K562 (cell line): ENCODE data around the gene SORBS2. TPM values are rescaled to one million over a fixed set of nuclear protein-coding genes. Genes with fewer than 3 reads are reported as not detected.

Experiments used
- ATAC-seq: fragments of 200-7000 bp; cut with Tn5 transposase; 3 replicates; pipeline ENCODE4 v1.9.1; 2020; ENCODE audit warnings: moderate library complexity
- BruUV-seq: library from RNA; stranded (reverse); fragments of 400-500 nt; replicated peaks from 2 replicates; lab custom pipeline; 2021; lab: Mats Ljungman, UMichigan
- CTCF ChIA-PET: fragments of 300-600 bp; formaldehyde crosslinking; extraction: SDS; loops from one replicate; lab custom pipeline; 2021; ENCODE audit warnings: low intra/inter-chr PET ratio; lab: Yijun Ruan, JAX
- POLR2A ChIA-PET: fragments of 300-600, 350-650 bp; sonication (Branson Sonifier 250); formaldehyde crosslinking; extraction: SDS; loops from one replicate; lab custom pipeline; 2021; ENCODE audit warnings: antibody characterized with exemption, inconsistent platforms; lab: Yijun Ruan, JAX
- DNase-seq, 4 experiments: peaks; one replicate each; pipeline versions ENCODE4 v3.0.0 to v3.0.0-alpha.2; 2011 to 2018; ENCODE audit warnings: low spot score in 3 of 4, mixed read lengths in 3 of 4; ENCODE audit errors: extremely low read depth in 1 of 4
- FAIRE-seq: peaks from 2 replicates; lab custom pipeline; 2011; peaks lifted over from hg19 to GRCh38; lab: Jason Lieb, UNC
- H2AFZ ChIP-seq: 2 replicates; pipeline ENCODE4 v1.6.0; 2011; ENCODE audit warnings: low read depth, low read length, control low read depth, inconsistent platforms
- H3K27ac ChIP-seq: fragments of 200-600 bp; 3 replicates; pipeline ENCODE4 v1.8.0; 2011; ENCODE audit warnings: low read depth, mild to moderate bottlenecking, control low read depth, inconsistent platforms, low read length, moderate library complexity, mixed read lengths; ENCODE audit errors: extremely low read depth
- H3K27me3 ChIP-seq, 2 experiments: fragments of 300-600 bp in 1 of 2; 2 replicates in 1 of 2; 3 replicates in 1 of 2; pipeline versions ENCODE4 v1.6.0 to v1.8.0; 2011; ENCODE audit warnings: inconsistent platforms in 2 of 2, low read length in 2 of 2, mild to moderate bottlenecking in 1 of 2, mixed read lengths in 1 of 2, moderate library complexity in 1 of 2; ENCODE audit not compliant: control insufficient read depth in 2 of 2, insufficient read depth in 2 of 2
- H3K36me3 ChIP-seq: fragments of 300-600 bp; 3 replicates; pipeline ENCODE4 v1.8.0; 2011; ENCODE audit warnings: mild to moderate bottlenecking, low read length, inconsistent platforms; ENCODE audit not compliant: control insufficient read depth, insufficient read depth
- H3K4me1 ChIP-seq, 2 experiments: fragments of 200-600 bp in 1 of 2; replicated peaks in 1 of 2; 2 replicates in 1 of 2; 3 replicates in 1 of 2; pipeline versions ENCODE4 v1.5.1 to v1.8.0; 2011; ENCODE audit warnings: inconsistent platforms in 2 of 2, low read length in 2 of 2, mild to moderate bottlenecking in 1 of 2, mixed read lengths in 1 of 2, moderate library complexity in 1 of 2; ENCODE audit not compliant: control insufficient read depth in 2 of 2, insufficient read depth in 2 of 2
- H3K4me2 ChIP-seq: 2 replicates; pipeline ENCODE4 v1.6.1; 2011; ENCODE audit warnings: low read length, control low read depth, inconsistent platforms, mixed read lengths; ENCODE audit not compliant: insufficient read depth
- H3K4me3 ChIP-seq: fragments of 200-600 bp; sonication (generic), shearing (Covaris generic); 2 replicates; pipeline ENCODE4 v1.5.1; 2016; ENCODE audit warnings: control low read depth, inconsistent platforms
- H3K79me2 ChIP-seq: fragments of 200-600 bp; 3 replicates; pipeline ENCODE4 v1.8.0; 2011; ENCODE audit warnings: low read length, inconsistent platforms; ENCODE audit not compliant: control insufficient read depth, insufficient read depth
- H3K9ac ChIP-seq, 2 experiments: 2 replicates each; pipeline versions ENCODE4 v1.6.0 to v1.6.1; 2011; ENCODE audit warnings: low read depth in 2 of 2, low read length in 2 of 2, control low read depth in 1 of 2, inconsistent platforms in 1 of 2, mild to moderate bottlenecking in 1 of 2, mixed read lengths in 1 of 2; ENCODE audit not compliant: insufficient read depth in 1 of 2
- H3K9me1 ChIP-seq: one replicate; pipeline ENCODE4 v1.6.0; 2011; ENCODE audit warnings: inconsistent platforms, mild to moderate bottlenecking, low read length, moderate library complexity; ENCODE audit not compliant: control insufficient read depth, insufficient read depth
- H3K9me3 ChIP-seq: replicated peaks from 2 replicates; pipeline ENCODE4 v1.5.1; 2011; ENCODE audit warnings: low read depth, low read length, inconsistent platforms; ENCODE audit not compliant: control insufficient read depth, insufficient read depth
- H4K20me1 ChIP-seq: replicated peaks from 2 replicates; pipeline ENCODE4 v1.6.1; 2011; ENCODE audit warnings: low read length, inconsistent platforms, mixed read lengths; ENCODE audit not compliant: control insufficient read depth, insufficient read depth
- HDAC8 ChIP-seq: fragments of 450-650 bp; IDR thresholded peaks from 2 replicates; pipeline ENCODE4 v1.6.1; 2016; ENCODE audit warnings: mild to moderate bottlenecking, missing genetic modification characterization, moderate library complexity, missing compliant biosample characterization
- ZNF143 ChIP-seq: sonication (generic); formaldehyde crosslinking; IDR thresholded peaks from 2 replicates; pipeline ENCODE4 v1.9.0; 2022; ENCODE audit warnings: mild to moderate bottlenecking, missing genetic modification reagents
- ZNF280A ChIP-seq: fragments of 450-650 bp; IDR thresholded peaks from 2 replicates; pipeline ENCODE4 v1.6.1; 2018; ENCODE audit warnings: mild to moderate bottlenecking, low read depth; ENCODE audit not compliant: partially characterized antibody
- ZNF408 ChIP-seq: fragments of 250-450 bp; sonication (Bioruptor Pico); IDR thresholded peaks from 2 replicates; pipeline ENCODE4 v1.4.0; 2020; ENCODE audit warnings: low read depth, mild to moderate bottlenecking, moderate library complexity
- WGBS: fragments of 100-300 bp; shearing (Covaris generic); methylation state at CpG from one replicate; pipeline ENCODE4 v1.1.6; 2016; ENCODE audit warnings: low coverage, mixed read lengths; ENCODE audit not compliant: insufficient coverage; ENCODE audit errors: missing lambda C conversion rate; 5-methylcytosine and 5-hydroxymethylcytosine counted together
- in situ Hi-C: fragments of 300-500 bp; cut with MboI; formaldehyde crosslinking; loops from 4 replicates; pipeline ENCODE4 v1.15.0; 2018; ENCODE audit warnings: inconsistent platforms, mixed read lengths
- intact Hi-C: fragments of 100-400 bp; cut with micrococcal nuclease; formaldehyde crosslinking; loops from 2 replicates; pipeline ENCODE4 v1.14.2; 2022
- polyA plus RNA-seq, 8 experiments: library from polyadenylated mRNA; depleted of rRNA in 4 of 8; stranded (reverse) in 5 of 8; unstranded in 3 of 8; fragments of >200 nt; fragmentation: Nextera tagmentation in 2 of 8; fragmentation: Illumina TruSeq in 1 of 8; extraction: Ambion mirVana in 2 of 8; extraction: Trizol in 1 of 8; gene quantifications; 2 replicates each; pipeline versions ENCODE4 v1.2.1 to v1.2.3, GENCODE V29; 2011 to 2014; ENCODE audit warnings: inconsistent platforms in 1 of 8, missing spikeins in 1 of 8
- total RNA-seq, 7 experiments: library from RNA; depleted of rRNA in 6 of 7; stranded (reverse); fragments of >200 nt in 6 of 7; fragmentation: Illumina TruSeq in 2 of 7; extraction: Trizol in 2 of 7; gene quantifications; 2 replicates each; pipeline versions ENCODE4 v1.2.1 to v1.2.3, GENCODE V29; 2011 to 2021; ENCODE audit warnings: low replicate concordance in 1 of 7
- TF ChIP-seq, protein P1 (sequence below): fragments of 200-800 bp; sonication (Bioruptor generic); IDR thresholded peaks from 2 replicates; pipeline ENCODE4 v1.6.1; 2017; ENCODE audit warnings: missing genetic modification characterization, missing compliant biosample characterization

SORBS2 gene
- total and polyA plus RNA-seq, 9 of the 15 experiments (the other 6 are each of a cell fraction or from before 2014, with no cell fraction given), result 0.29 TPM; not detected in 8

DNA sequence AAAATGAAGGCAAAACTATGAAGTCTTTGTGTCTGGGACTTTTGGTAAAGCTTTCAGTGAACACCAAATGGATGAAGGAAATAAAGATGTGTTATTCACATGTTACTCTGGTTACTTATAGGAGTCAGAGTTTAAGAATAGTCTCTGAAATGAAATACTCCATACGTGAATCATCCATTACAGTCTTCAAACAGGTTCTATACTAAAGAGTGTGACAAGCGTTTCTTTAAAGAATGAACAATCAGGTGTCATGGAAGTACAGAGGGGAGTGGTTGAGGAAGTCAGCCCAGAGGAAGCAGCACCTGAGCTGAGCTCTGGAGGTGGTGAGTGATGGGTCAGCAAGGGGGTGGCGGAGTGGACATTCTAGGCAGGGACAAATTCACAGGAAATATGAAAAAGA lies 41.8 kb upstream of the SORBS2 start:
- no peak for FAIRE-seq
- Histone ChIP-seq H3K4me2 (no peak overlapping the region), H3K4me3 (no peak overlapping the region), H3K27ac (no peak overlapping the region), H3K27me3 (no peaks in the 10 kb centered on the region), H3K36me3 (no peaks in the 10 kb centered on the region), H3K4me1 (no peaks in the 10 kb centered on the region), H3K9ac (no peak overlapping the region), H2AFZ (no peak overlapping the region), H4K20me1 (no peaks in the 10 kb centered on the region), H3K9me3 (no peaks in the 10 kb centered on the region), H3K79me2 (no peaks in the 10 kb centered on the region), H3K9me1 (no peaks in the 10 kb centered on the region)
- no TSS peak for BruUV-seq
- intact Hi-C loops (no loop called here), in situ Hi-C loops (no loop called here)
- ChIA-PET POLR2A (no interaction called here), CTCF (no interaction called here)
- WGBS, result 0% methylated on average over 3 of the region's 3 CpGs
- DNase-seq, result no peak
- no peak for ATAC-seq
- TF ChIP-seq, protein P1, sequence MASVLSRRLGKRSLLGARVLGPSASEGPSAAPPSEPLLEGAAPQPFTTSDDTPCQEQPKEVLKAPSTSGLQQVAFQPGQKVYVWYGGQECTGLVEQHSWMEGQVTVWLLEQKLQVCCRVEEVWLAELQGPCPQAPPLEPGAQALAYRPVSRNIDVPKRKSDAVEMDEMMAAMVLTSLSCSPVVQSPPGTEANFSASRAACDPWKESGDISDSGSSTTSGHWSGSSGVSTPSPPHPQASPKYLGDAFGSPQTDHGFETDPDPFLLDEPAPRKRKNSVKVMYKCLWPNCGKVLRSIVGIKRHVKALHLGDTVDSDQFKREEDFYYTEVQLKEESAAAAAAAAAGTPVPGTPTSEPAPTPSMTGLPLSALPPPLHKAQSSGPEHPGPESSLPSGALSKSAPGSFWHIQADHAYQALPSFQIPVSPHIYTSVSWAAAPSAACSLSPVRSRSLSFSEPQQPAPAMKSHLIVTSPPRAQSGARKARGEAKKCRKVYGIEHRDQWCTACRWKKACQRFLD, result no peak
- TF ChIP-seq HDAC8 (tag), result no peak
- TF ChIP-seq ZNF408 (CRISPR knock-in tag), result no peak
- no peak for TF ChIP-seq ZNF143
- TF ChIP-seq ZNF280A, result no peak
